GM12873 (cell line): ENCODE results near the gene ADGRD1.
A peak's percentile ranks its signal among the peaks of the same experiment; 100 is the strongest.

ENCODE experiments used
- CTCF ChIP-seq: IDR thresholded peaks from 2 replicates; pipeline ENCODE4 v1.5.1; 2012; ENCODE audit warnings: low read depth, mild to moderate bottlenecking, moderate library complexity, low read length, control low read depth; ENCODE audit not compliant: insufficient read depth; ENCODE audit errors: missing control alignments

Gene ADGRD1

DNA sequence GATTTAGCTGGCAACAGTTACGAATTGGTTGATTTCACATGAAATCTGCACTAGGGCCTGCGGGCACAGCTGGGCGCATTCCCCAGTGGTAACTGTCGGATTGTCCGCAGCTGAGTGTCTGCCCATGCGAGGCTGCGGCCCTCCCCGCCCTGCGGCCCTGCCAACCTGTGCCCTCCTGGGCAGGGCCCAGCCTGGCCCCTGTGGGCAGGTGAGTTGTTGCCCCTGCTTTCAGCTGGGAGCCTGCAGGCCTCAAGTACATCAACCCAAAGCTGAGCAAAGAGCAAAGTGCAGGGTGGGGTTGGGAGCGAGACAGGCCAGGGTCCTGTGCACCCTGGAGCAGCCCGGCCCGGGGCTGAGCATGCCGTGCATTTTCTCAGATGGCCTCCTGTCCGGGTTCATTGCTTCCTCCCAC, 89.1 kb downstream of the ADGRD1 start:
- no peak for TF ChIP-seq CTCF

- no peak for TF ChIP-seq CTCF
These were observed 89.7 kb downstream of the ADGRD1 start for GRCh38 chr12:131043401-131043871.

- no peak for TF ChIP-seq CTCF
These were observed 90.4 kb downstream of the ADGRD1 start for GRCh38 chr12:131044136-131044535.

DNA sequence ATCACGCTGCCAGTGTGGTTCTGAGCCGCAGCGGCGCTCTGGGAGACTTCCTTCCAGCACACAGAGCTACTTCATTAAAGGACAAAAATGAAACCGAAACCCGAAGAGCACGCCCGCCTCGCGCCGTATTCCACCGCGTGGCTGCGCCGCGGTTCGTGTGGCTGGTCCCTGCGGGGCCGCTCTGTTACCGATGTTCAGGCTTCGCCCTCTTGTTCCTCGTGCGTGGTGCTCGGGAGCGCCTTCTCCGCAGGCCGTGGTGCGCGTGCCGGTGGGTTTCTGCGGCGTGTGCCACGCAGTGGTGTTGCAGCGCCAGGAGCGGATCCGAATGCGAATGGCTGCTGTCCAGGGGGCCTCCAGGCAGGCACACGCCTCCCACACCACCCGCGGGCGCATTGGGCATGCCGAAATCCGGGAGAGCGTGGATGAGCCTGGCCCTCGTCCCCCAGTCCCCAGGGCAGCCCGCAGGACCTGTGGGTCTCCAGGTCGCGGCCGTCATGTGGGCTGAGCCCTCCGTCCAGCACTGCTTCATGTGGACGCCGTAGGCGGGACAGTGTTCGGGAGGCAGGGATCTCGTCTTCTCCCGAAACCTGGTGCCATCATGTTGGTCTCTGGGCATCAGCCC, 91.2 kb downstream of the ADGRD1 start:
- no peak for TF ChIP-seq CTCF

DNA sequence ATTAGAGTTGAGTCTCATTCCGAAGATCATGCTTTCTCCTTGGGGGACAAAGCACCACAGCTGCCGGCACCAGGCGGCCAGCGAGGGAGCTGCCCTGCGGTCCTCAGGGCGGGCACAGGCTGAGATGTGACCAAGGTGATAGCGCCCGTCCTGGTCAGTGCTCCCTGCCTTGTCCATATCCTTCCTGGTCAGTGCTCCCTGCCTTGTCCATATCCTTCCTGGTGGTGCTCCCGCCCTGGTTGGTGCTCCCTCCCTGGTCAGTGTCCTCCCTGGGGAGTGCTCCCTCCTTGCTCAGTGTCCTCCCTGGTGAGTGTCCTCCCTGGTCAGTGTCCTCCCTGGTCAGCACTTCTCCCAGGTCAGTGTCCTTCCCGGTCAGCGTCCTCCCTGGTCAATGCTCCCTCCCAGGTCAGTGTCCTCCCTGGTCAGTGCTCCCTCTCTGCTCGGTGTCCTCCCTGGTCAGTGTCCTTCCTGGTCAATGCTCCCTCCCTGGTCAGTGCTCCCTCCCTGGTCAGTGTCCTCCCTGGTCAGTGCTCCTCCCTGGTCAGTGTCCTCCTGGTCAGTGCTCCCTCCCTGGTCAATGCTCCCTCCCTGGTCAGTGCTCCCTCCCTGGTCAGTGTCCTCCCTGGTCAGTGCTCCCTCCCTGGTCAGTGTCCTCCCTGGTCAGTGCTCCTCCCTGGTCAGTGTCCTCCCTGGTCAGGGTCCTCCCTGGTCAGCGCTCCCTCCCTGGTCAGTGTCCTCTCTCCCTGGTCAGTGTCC, 92.2 kb downstream of the ADGRD1 start:
- no peak for TF ChIP-seq CTCF

DNA sequence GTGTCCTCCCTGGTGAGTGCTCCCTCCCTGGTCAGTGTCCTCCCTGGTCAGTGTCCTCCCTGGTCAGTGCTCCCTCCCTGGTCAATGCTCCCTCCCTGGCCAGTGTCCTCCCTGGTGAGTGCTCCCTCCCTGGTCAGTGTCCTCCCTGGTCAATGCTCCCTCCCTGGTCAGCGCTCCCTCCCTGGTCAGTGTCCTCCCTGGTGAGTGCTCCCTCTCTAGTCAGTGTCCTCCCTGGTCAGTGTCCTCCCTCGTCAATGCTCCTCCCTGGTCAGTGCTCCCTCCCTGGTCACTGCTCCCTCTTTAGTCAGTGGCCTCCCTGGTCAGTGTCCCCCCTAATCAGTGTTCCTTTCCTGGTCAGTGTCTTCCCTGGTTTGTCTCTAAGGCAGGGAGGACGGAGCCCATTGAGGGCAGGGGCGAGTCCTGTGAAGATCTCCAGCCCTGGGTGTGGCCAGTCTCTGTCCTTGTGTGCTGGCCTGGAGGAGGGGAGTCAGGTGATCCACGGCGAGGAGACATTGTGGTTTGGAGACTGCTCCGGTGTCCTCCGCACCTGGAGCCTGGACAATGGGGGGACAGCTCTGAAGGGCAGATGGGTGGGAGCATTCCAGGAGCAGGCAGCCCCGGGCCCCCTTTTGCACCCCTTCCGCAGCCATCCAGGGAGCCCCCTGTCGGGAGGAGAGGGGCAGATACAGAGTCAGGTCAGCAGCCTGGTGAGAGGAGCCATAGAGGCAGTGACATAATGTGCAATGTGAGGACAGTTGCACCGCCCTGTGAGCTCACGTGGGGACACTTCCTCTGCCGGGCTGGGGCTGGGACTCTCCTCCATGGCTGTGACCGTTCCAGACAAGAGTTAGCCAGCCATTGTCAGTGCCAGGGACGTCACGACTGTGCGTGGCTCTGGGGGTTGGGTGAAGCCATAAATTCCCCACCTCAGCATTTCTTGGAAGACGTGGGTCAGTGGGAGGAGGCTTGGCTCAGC, 93.4 kb downstream of the ADGRD1 start:
- peak; percentile 7 for TF ChIP-seq CTCF
